Right hindlimb (tissue), 1 donor: ENCODE data around the gene ANTXR1.
A peak's percentile ranks its signal among the peaks of the same experiment; 100 is the strongest.

ENCODE experiments used
- DNase-seq: peaks from one replicate; pipeline ENCODE4 v3.0.0-alpha.2; 2018

The ANTXR1 gene

GRCh38 chr2:69188182-69188900 lies 175.4 kb downstream of the ANTXR1 start:
- no peak for DNase-seq

GRCh38 chr2:69190743-69191404 lies 177.9 kb downstream of the ANTXR1 start:
- no peak for DNase-seq

- no peak for DNase-seq
Observed at GRCh38 chr2:69191634-69192033, 178.7 kb downstream of the ANTXR1 start.

GRCh38 chr2:69192176-69192945 lies 179.4 kb downstream of the ANTXR1 start:
- no peak for DNase-seq

GRCh38 chr2:69195706-69196105 lies 182.7 kb downstream of the ANTXR1 start:
- no peak for DNase-seq

- no peak for DNase-seq
Observed at GRCh38 chr2:69196327-69197117, 183.5 kb downstream of the ANTXR1 start.

GRCh38 chr2:69200107-69200520 lies 187.1 kb downstream of the ANTXR1 start:
- no peak for DNase-seq

- no peak for DNase-seq
Observed at GRCh38 chr2:69201259-69201658, 188.3 kb downstream of the ANTXR1 start.

GRCh38 chr2:69202327-69202726 lies 189.3 kb downstream of the ANTXR1 start:
- DNase-seq: no peak

GRCh38 chr2:69203166-69203985 lies 190.4 kb downstream of the ANTXR1 start:
- DNase-seq: no peak

- DNase-seq: no peak
Observed at GRCh38 chr2:69204654-69205053, 191.7 kb downstream of the ANTXR1 start.

GRCh38 chr2:69205076-69205475 lies 192.1 kb downstream of the ANTXR1 start:
- DNase-seq: no peak

GRCh38 chr2:69205491-69205890 lies 192.5 kb downstream of the ANTXR1 start:
- DNase-seq: no peak

GRCh38 chr2:69208023-69208595 lies 195.1 kb downstream of the ANTXR1 start:
- no peak for DNase-seq

- DNase-seq: no peak
Observed at GRCh38 chr2:69209482-69209881, 196.5 kb downstream of the ANTXR1 start.

- DNase-seq: no peak
Observed at GRCh38 chr2:69210385-69210784, 197.4 kb downstream of the ANTXR1 start.

GRCh38 chr2:69211048-69211447 lies 198.1 kb downstream of the ANTXR1 start:
- no peak for DNase-seq

- DNase-seq: no peak
Observed at GRCh38 chr2:69211686-69212085, 198.7 kb downstream of the ANTXR1 start.

GRCh38 chr2:69212238-69213028 lies 199.5 kb downstream of the ANTXR1 start:
- no peak for DNase-seq

GRCh38 chr2:69213201-69213600 lies 200.2 kb downstream of the ANTXR1 start:
- peak; percentile 74 for DNase-seq

- DNase-seq: no peak
Observed at GRCh38 chr2:69213782-69214181, 200.8 kb downstream of the ANTXR1 start.
